GM13977 (cell line): ENCODE measurements around the gene PRSS12.

Source experiments
- DNase-seq: peaks from one replicate; pipeline ENCODE4 v3.0.0; 2012; ENCODE audit warnings: low spot score
- in situ Hi-C: fragments of 300-500 bp; cut with MboI; formaldehyde crosslinking; loops from one replicate; pipeline ENCODE4 v1.12.0; 2022; ENCODE audit warnings: low sequenced_read_pairs, low pct_unique_long_range_greater_than_20kb, mixed read lengths, inconsistent platforms; ENCODE audit not compliant: unreplicated experiment
- TF ChIP-seq, protein P1 (sequence below): IDR thresholded peaks from 2 replicates; pipeline ENCODE4 v1.5.1; 2012; ENCODE audit warnings: mild to moderate bottlenecking, control low read depth; ENCODE audit not compliant: insufficient read depth; ENCODE audit errors: extremely low read depth, missing control alignments

PRSS12 gene

GRCh38 chr4:118372251-118372650, 19.4 kb upstream of the PRSS12 start:
- in situ Hi-C loops: no loop called here
- TF ChIP-seq, protein P1, sequence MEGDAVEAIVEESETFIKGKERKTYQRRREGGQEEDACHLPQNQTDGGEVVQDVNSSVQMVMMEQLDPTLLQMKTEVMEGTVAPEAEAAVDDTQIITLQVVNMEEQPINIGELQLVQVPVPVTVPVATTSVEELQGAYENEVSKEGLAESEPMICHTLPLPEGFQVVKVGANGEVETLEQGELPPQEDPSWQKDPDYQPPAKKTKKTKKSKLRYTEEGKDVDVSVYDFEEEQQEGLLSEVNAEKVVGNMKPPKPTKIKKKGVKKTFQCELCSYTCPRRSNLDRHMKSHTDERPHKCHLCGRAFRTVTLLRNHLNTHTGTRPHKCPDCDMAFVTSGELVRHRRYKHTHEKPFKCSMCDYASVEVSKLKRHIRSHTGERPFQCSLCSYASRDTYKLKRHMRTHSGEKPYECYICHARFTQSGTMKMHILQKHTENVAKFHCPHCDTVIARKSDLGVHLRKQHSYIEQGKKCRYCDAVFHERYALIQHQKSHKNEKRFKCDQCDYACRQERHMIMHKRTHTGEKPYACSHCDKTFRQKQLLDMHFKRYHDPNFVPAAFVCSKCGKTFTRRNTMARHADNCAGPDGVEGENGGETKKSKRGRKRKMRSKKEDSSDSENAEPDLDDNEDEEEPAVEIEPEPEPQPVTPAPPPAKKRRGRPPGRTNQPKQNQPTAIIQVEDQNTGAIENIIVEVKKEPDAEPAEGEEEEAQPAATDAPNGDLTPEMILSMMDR: no peak
- DNase-seq: no peak

DNA sequence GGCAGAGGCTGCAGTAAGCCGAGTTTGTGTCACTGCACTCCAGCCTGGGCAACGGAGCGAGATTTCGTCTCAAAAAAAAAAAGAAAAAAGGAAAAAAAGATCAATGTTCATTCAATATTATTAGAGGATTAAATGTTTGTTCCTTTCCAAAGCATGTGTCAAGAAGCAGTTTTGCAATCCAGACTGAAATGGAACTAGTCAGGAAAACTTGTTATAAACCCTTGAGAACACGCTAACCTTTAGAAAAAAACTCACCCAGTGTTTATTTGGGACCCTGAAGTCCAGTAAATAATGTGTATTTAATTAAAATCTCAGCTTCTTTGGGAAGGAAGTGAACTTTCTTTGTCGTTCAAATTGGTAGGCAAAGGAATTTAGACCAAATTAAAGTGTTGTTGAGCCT, 16.4 kb upstream of the PRSS12 start:
- in situ Hi-C loops: no loop called here
- TF ChIP-seq, protein P1: no peak
- no peak for DNase-seq

DNA sequence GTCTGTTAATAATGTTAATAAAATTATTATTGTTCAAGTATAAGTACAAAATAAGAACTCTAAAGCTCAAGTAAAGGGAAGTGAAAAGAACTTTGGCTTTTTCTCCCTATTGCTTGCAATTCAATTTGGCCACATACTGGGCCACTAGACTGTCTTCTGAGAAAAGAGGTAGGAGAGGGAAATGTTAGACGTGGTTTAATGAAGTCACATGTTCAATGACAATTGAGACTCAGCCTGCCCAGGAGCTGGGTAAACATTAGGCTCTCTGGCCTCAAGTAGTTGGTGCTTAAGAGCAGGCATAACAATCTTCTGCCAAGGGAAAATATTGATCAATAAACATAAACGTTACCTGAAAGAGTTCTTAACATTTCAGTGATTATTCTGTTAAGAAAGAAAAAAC, 15.1 kb upstream of the PRSS12 start:
- TF ChIP-seq, protein P1: no peak
- in situ Hi-C loops: no loop called here
- DNase-seq: no peak

- in situ Hi-C loops: no loop called here
- no peak for DNase-seq
- TF ChIP-seq, protein P1: no peak
Measured at GRCh38 chr4:118367361-118367760, 14.6 kb upstream of the PRSS12 start.

DNA sequence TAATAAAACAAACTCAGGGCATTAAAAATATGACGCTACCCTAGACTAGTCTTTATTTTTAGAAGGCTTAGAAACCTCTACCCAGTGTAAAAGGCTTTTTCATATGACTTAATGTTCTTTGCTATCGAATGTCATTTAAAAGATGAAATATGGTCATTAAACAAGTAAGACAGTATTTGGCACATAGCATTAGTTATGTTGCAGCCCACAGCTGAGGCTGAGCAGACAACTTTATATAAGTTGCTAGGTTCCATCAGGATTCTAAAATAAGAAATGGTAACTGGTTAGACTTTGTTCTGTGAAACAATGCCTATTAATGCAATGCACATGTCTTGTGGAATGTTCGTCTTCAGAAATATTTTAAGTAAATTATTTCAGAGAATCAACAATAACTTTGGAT, 10.4 kb upstream of the PRSS12 start:
- TF ChIP-seq, protein P1: no peak
- in situ Hi-C loops: no loop called here
- no peak for DNase-seq

DNA sequence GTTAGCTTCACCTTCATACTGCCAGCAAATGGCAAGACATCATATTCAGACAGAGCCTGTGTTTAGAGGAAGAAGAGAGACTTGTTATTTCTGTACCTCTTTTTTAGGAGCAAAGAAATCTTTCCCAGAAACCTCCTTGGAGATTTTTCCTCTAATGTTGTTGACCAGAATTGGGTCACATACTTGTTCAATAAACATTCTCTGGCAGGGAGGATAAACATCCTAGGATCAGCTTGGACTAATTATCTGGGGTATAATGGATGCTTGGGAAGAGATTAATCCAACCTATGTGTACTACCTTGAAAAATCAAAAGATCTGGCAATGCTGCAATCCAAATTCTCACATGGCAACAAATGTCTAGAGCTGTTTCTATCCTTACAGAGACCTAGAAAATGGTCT, 8.4 kb upstream of the PRSS12 start:
- no peak for DNase-seq
- in situ Hi-C loops: no loop called here
- TF ChIP-seq, protein P1: no peak

GRCh38 chr4:118360106-118360505, 7.3 kb upstream of the PRSS12 start:
- in situ Hi-C loops: no loop called here
- TF ChIP-seq, protein P1: no peak
- DNase-seq: no peak
